GM12872 (cell line): ENCODE data around the gene PFKFB4.
A peak's percentile ranks its signal among the peaks of the same experiment; 100 is the strongest.

Experiments
- TF ChIP-seq, protein P1 (sequence below): IDR thresholded peaks from 3 replicates; pipeline ENCODE4 v1.5.1; 2011; ENCODE audit warnings: low read depth, mild to moderate bottlenecking, low read length, moderate library complexity; ENCODE audit not compliant: insufficient read depth

The PFKFB4 gene

DNA sequence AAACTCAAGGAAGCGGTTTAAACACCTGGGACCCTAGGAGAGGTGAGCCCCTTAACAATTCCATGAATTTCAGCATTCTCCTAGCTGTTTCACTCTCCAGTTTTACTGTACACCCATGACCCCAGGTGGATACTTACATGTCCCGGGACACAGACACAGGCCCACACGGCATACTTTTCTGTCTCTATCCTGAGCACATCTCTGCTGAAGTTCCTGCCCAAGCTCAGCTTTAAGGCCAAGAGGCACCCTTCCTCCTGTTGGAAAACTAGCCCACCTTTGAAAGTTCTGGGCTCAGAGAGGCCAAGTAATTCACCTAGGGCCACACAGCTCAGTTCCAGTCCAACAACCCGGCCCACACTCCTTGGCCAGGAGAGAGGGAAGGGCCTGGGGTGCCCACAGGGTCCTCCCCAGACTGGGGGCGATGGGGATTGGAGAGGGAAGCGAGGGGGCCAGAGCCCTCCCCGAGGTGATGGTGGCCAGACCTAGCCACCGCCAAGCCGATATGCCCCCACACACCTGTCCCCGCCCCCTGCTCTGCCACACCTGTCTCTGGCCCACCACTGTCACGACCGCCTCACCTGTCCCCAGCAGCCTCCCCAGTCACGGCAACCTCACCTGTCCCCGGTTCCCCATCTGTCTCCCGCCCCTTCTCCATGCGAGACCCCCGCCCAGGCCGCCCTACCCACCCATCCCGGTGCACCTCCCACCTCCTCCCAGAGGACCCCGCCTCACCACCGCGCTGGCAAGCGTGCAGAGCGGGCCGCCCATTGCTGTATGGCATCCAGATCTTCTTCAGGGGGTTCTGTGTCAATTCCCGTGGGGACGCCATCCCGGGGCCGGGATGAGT lies 431 bp downstream of the PFKFB4 start:
- TF ChIP-seq, protein P1, sequence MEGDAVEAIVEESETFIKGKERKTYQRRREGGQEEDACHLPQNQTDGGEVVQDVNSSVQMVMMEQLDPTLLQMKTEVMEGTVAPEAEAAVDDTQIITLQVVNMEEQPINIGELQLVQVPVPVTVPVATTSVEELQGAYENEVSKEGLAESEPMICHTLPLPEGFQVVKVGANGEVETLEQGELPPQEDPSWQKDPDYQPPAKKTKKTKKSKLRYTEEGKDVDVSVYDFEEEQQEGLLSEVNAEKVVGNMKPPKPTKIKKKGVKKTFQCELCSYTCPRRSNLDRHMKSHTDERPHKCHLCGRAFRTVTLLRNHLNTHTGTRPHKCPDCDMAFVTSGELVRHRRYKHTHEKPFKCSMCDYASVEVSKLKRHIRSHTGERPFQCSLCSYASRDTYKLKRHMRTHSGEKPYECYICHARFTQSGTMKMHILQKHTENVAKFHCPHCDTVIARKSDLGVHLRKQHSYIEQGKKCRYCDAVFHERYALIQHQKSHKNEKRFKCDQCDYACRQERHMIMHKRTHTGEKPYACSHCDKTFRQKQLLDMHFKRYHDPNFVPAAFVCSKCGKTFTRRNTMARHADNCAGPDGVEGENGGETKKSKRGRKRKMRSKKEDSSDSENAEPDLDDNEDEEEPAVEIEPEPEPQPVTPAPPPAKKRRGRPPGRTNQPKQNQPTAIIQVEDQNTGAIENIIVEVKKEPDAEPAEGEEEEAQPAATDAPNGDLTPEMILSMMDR, result no peak

DNA sequence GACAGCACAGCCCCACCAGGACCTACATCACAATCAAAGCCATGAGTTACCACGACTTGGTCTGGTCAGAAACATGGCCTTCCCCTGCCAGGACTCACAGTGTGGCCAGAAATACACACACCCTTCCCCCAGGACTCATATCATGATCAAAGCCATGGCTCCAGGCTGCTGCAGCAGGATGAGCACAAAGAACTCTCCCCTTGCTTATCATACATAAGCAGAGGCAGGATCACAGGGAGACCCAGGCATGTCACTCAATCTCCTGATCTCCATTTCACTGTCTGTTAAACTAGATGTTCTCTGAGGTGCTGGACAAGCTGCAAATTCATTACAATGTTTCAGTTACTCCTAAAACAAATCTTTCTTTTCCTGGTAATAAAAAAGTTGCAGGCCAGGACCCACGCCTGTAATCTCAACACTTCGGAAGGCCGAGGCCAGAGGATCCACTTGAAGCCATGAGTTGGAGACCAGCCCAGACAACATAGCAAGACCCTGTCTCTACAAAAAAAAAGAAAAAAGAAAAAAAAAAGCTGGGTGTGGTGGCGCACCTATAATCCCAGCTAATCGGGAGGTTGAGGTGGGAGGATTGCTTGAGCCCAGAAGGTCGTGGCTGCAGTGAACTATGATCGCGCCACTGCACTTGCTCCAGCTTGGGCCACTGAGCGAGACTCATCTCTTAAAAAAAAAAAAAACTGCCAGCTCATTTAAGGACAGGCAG lies 1.2 kb downstream of the PFKFB4 start:
- TF ChIP-seq, protein P1, result no peak

DNA sequence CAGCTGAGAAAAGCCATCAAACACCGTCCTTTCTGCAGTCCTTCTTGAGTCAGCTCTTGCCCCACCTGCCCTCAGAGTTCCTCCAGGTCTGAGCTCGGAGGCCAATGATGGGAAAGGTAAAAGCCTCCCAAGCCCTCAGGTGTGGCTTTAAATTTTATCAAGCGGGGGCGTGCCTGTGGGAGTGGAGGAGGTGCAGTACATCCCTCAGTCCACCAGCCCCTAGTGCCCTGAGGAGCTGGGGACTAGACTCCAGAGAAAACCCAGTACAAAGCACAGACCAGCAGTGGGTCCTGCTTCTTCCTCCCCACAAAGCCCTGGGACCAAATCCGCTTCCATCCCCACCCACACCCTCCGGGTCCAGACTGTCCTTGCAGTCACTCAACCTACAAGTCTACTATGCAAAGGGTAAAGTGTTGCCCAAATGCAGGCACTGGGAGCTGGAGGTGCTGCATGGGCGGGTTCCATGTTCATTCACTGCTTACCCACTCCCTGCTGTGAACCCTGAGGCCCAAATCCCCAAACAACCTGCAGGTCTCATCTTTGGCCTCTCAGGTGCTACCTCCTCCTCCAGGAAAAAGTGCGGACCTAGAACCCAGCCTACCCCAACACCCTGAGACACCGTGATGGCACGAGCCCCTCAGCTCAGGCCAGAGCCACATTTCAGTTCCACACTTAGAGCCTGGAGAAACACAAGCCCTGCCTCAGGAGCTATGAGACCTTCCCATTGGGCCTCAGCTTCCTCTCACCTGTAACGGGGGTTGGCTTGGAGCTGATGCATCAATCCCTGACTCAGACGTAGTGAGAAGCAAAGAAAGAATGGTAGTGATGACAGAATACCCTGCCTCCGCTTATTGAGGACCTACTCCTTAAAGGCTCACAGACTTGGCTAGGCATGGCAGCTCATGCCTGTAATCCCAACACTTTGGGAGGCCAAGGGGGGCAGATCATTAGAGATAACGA lies 2.4 kb downstream of the PFKFB4 start:
- TF ChIP-seq, protein P1, result no peak

DNA sequence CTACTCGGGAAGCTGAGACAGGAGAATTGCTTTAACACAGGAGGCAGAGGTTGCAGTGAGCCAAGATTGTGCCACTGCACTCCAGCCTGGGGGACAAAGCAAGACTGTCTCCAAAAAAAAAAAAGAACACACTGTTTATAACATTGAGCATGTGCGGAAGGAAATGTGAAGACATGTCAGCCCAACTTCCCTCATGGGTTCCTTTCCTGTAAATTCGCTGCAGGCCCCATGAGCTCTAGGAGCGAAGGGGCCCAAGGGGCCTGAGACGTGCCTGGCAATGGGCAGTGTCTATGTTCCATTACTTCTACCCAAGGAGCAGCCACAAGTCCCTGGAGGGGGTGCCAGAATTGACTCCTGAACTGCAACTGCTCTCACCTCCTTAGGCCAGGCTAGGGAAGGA lies 3.2 kb downstream of the PFKFB4 start:
- TF ChIP-seq, protein P1, result no peak

DNA sequence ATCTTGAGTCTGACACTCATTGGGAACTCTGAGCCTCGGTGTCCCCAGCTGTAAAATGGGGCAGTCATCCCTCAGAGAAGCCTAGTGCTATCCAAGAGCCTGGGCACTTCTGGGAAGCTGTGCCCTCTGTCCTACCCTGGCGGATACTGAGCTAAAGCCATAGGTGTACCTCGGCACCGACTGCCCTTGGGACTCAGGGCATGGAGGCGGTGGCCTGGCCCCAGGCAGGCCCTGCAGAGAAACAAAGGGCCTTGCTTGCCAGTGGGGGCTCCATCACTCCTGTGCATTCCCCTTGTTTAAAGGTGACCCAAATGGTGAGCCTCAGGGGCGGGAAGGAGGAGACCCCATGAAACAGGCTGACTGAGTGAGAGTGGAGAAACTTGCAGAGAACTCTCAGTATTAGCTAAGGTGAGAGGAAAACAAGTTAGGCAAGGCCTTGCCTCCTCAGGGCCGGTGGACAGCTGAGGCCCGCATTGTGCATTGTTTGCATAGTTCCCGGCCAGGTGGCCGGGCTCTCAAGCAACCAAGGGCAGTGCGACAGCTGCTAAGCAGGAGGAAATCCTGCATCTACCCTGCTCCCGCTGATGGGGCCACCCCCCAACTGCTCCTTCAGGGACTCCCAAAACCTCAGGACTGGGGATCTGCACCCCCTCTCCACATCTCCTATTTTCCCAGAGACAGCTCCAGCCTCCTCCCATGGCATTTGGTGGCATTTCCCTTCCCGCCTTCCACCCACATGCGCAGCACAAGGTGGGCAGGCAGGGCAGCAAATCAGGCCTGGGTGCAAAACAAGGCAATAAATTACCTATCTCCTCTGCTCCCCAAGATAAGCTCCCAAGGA lies 4.3 kb downstream of the PFKFB4 start:
- TF ChIP-seq, protein P1, result no peak

DNA sequence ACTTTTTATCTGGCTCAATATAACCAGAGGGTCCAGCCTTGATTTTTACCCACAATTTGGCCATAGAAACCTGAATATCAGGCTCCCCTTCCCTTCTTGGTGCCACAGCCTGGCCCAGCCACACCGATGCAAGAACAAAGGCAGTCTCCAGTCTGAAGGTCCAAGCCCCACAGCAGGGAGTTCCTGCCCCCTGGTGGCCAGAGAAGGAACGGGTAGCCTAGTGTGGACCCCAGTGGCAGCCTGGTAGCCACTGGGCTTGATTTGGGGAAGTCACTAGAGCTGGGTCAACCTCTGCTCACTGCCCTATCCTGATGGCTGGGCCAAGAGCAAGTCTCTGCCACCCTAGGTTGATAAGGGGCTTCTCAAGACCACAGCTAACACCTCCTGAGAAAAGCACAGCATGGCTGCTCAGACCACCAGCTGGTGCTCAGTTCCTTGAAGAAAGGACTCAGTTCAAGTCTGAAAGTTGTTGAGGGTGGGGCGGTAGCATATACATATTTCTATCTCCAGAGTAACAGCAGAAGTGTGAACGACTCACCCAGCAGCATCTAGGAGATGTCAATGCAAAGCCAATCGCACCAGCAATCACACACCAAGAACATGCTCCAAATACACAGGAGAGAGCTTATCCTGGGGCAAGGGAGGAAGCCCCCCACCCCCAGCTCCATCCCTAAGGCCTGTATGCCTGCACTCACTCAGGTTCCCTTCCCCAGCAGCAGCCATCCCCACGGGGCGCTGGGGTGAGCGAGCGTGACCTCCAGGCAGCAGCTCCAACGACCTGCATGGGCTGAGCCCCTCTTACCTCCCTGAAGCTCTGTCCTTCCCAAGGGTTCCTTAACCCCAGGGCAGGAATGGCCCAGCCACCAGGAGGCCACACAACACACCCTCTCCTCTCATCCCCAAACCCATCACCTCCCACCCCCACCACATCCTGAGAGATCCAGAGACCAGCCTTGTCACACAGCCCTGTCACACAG lies 7.6 kb downstream of the PFKFB4 start:
- TF ChIP-seq, protein P1, result peak; percentile 96
